Activated CD8-positive, alpha-beta memory T cell treated with anti-CD3 and anti-CD28 coated beads for 24 hours (primary cell): ENCODE data around the gene XAB2.
"Not testable (repeated sequence)": the region's sequence is repeated elsewhere in the genome, so short reads cannot be mapped to it uniquely, and the experiment has no call there.

Source experiments
- DNase-seq: peaks from one replicate; pipeline ENCODE4 v3.0.0-alpha.2; 2020

Gene XAB2

DNA sequence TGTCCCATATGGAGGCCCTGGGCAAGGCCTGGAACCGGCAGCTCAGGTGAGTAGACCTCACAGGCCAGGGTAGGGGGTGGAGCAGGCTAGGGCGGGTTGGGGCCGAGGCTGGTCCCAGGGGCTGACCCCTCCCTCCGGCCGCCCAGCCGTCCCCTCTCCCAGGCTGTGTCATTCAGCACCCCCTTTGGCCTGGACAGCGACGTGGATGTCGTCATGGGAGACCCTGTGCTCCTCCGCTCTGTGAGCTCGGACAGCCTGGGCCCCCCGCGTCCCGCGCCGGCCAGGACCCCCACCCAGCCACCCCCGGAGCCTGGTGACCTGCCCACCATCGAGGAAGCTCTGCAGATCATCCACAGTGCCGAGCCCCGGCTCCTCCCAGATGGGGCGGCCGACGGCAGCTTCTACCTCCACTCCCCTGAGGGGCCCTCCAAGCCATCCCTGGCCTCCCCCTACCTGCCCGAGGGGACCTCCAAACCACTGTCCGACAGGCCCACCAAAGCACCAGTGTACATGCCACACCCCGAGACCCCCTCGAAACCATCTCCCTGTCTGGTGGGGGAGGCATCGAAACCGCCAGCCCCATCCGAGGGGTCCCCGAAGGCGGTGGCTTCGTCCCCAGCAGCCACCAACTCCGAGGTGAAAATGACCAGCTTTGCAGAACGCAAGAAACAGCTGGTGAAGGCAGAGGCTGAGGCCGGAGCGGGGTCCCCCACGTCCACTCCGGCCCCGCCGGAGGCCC, 17.6 kb downstream of the XAB2 start:
- DNase-seq: no peak

DNA sequence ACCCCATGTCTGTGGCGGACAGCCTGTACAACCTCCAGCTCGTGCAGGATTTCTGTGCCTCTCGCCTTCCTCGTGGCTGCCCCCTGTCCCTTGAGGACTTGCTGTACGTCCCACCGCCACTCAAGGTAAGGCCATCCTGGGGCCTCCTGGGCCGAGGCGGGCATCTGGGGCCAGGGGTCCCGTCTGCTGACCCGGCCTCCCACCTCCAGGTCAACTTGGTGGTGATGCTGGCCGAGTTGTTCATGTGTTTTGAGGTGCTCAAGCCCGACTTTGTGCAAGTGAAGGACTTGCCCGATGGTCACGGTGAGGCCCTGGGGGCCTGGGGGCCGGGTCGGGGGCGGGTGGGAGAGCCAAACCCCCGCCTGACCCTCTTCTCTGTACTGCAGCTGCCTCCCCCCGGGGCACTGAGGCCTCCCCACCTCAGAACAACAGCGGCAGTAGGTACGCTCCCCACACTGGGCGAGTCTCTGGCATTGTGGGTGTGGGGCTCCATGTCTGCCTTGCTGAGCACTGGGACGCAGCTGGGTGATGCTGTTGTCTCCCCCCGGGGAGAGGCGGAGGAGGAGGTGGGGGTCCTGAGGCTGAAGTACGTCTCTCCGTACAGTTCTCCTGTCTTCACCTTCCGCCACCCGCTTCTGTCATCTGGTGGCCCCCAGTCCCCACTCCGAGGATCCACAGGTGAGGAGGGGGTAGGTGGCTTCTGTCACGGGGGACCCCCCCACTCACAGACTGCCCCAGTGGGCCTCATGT, 18.7 kb downstream of the XAB2 start:
- DNase-seq: no peak

DNA sequence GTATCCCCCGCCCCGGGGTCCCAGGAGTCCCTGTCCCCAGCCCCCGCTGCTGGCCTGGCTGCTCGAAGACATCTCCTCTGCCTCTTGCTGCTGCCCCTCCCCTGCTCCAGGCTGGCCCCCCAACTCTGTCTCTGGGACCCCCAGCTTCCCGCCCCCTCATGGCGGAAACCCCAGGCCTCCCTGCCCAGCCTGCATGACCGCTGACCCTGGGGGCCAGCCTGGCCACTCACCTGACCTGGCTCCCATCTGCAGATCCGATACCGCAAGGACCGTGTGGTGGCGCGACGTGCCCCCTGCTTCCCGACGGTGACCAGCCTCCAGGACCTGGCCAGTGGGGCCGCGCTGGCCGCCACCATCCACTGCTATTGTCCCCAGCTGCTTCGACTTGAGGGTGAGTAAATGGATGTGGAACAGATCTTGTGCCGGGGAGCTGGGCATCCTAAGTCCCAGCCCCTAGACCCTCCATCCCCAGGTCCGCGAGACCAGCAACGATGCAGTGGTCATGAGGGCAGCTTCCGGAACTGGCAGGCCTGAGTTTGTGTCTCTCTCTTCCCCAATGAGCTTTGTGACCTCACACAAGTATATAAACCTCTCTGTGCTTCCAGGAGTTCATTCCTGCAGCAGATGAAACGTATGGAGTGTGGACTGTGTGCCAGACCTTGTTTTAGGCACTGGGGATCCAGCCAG, 21.3 kb downstream of the XAB2 start:
- DNase-seq: no peak

DNA sequence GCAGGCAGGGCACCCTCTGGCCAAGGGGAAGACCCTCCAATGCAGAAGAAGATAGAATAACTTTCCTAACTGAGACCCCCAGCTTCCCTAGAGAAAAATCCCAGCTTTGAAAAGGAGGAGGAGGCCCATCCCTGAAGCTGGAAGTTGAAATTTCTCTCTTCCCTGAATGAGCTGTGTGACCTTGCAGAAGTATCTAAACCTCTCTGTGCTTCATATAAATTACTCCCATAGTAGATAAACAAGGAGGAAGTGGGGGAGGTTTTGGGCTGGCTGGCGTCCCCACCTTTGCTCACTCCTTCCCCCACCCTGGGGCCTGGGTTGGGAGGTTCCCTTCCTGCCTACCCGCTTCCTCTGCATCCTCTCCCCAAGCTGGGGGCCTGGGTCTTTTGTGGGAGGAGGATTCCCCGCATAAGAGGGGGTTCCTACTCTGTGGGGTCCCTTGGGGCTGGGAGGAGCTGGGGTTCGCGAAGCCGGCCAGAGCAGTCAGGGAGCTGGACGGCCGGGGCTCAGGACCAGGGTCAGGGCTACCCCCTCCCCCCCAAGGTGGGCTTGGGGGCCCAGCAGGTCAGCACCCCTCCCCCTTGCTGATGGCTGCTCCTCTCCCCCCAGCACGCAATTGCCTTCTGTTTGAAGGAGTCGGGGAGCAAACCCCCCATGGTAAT, 22.0 kb downstream of the XAB2 start:
- no peak for DNase-seq

DNA sequence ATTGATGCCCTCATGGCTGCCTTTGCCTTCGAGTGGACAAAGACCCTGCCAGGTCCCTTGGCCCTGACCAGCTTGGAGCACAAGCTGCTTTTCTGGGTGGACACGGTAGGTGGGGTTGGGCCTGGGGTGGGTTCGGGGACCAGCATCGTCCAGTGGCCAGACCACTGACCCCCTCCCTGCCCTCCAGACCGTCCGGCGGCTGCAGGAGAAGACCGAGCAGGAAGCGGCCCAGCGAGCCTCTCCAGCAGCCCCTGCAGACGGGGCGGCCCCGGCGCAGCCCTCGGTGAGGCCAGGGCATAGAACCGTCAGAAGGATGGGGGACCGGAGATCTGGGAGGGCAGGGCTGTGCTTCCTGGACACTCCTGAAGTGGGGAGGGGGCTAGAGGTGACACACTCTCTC, 23.1 kb downstream of the XAB2 start:
- no peak for DNase-seq

DNA sequence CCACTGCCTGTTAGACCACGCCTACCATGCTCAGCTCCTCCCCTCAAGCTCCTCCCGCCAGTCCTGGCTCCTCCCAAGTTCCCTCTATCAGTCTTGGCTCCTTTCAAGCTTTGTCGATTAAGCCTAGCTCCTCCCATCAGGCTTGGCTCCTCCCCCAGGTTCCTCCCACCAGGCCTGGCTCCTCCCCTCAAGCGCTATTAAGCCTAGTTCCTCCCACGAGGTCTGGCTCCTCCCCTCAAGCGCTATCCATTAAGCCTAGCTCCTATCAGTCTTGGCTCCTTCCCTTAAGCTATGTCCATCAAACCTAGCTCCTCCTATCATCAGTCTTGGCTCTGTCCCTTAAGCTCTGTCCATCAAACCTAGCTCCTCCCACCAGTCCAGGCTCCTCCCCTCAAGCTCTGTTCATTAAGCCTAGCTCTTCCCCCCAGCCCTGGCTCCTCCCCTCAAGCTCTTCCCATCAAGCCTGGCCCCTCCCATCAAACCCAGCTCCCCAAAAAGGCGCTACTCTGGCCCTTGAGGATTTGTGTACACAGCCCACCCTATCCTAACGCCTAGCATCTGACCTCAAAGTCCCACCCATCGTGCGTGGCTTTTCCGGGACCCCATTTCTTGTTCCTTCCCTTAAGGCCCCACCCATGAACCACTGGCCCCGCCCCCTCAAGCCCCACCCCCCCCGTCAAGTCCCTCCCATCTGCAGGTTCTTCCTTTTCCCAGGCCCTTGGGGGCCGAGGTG, 23.7 kb downstream of the XAB2 start:
- DNase-seq: no peak

DNA sequence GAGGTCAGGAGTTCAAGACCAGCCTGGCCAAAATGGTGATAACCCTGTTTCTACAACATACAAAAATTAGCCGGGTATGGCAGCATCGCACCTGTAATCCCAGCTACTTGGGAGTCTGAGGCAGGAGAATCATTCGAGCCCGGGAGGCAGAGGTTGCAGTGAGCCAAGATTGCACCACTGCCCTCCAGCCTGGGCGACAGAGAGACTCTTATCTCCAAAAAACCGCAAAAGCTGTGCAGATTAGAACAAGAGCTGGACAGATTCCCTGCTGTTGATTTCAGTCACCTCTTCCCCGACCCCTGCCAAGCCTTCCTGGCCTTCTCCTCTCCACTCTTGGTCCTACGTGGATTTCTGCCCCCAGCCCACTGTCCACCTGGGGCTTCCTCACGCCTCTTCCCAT, 25.4 kb downstream of the XAB2 start:
- no peak for DNase-seq

DNA sequence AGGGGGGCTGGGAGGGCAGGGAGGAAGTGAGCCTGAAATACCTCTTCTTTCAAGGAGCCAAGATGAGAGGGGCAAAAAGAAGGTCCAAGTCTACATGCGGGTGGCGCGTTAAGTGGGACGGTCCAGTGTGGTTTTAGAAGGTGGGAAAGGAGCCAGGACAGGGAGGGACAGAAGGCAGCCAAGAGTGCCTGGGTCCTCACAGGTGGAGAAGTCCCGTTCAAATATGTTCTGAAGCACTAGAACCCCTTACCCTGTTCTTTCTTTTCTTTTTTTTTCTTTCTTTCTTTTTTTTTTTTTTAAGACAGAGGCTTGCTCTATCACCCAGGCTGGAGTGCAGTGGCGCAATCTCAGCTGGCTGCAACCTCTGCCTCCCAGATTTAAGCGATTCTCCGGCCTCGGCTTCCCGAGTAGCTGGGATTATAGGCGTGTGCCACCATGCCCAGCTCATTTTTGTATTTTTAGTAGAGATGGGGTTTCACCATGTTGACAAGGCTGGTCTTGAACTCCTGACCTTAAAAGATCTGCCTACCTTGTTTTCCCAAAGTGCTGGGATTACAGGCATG, 26.3 kb downstream of the XAB2 start:
- DNase-seq: no peak

DNA sequence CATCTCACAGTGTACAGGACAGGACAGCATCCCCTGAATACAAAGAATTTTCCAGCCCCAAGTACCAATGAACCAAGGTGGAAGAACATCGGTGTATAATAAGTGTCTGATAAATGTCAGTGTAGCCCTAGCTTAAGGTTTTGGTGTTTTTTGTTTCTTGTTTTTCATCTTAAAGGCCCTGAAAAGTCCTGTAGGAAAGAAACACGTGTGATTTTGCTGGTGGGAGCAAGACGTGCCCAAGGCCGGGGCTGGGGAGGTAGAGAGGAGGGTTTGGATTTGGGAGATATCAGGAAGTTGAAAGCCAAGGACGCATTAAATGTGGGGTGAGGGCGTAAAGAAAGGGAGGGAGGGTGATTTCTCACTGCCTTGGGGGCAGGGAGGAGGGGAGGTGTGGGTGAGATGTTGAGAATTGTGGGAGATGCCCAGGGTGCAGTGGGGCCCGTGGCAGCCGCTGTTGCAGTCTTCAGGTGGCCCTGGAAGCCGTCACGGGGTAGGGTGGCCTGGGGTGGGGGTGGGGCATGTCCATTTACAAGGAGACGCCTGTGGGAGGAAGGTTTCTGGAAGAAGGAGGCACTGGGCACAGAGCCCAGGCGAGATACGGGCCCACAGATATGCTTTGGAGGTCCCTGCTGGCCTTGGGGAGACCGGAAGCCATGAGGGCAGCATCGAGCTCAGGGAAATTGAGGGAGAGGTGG, 27.0 kb downstream of the XAB2 start:
- DNase-seq: no peak

DNA sequence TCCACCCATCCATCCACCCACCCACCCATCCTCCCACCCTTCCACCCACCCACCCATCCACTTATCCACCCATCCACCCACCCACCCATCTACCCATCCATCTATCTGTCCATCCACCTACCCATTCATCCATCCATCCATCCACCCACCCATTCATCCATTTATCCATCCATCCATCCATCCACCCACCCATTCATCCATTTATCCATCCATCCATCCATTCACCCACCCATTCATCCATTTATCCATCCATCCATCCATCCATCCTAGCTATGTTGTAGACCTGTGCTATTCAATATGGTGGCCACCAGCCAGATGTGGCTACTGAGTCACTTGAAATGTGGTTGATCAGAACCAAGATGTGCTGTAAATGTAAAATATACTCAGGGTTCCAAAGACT, 28.6 kb downstream of the XAB2 start:
- no peak for DNase-seq

DNA sequence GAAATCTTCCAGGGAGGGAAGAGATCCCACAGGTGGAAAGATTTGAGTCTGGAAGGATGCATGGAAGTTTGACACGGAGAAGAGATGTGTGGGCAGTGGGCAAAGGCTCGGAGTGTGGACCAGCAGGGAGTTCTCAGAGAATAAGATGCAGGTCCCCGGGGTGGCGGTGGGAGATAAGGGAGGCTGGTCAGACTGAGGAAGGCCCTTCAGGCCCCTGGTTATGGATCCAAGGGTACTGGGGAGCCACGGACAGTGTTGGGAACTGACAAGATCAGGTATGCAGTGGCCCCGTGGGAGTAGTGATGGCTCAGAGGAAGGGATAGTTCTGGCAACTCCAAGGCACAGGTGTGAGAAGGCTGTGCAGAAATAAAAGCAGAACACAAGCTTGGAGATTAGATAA, 31.2 kb downstream of the XAB2 start:
- no peak for DNase-seq

DNA sequence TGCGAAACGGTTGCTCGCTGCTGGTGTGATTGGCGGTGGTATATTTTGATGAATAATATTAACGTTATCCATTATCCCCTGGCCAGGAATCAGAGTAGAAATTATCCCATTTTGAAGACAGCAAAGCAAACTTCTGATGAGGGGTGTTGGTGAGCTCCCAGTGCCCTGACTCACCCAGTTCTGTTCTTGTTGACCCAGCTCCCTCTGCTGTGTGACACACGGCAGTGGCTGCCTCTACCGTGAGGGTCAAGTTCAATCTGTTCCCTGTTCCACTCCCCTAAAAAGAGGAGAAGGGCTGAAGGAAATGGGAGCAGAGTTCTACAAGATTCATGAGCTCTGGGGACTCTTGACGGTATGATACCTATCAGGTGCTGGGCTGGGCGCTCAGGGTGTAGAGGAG, 31.7 kb downstream of the XAB2 start:
- no peak for DNase-seq

DNA sequence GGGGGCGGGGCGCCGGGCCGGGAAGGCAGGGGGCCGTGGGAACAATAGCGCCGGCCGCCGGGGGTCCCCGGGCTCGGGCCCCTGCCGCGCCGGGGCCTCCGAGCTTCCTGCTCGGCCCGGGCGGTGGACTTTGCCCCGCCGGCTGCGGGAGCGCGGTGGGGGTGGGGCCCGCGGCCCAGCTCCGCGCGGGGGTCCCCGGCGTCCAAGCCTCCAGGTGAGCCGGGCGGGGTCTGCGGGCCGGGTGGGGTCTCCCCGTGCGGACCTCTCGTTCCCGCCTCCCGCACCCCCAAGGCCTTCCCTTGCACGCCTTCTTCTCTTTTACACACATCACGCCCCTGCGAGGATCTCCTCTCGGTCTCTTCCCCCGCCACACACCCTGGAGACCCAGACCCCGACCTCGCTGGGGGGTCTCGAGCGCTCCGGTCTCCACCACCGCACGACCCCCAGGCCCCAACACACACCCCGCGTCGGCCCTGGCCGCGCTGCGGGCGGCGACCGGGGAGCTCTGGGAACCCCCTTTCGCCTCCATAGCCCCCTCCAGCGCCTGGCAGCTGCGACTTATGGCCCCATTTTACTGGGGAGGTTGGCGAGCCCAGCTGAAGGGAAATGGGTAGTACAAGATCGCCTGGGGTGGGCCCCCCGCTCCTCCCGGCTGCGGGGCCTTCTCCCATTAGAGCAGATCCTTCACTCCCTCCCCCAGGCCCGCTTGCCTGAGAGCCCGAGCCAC, 33.0 kb downstream of the XAB2 start:
- DNase-seq: no peak

DNA sequence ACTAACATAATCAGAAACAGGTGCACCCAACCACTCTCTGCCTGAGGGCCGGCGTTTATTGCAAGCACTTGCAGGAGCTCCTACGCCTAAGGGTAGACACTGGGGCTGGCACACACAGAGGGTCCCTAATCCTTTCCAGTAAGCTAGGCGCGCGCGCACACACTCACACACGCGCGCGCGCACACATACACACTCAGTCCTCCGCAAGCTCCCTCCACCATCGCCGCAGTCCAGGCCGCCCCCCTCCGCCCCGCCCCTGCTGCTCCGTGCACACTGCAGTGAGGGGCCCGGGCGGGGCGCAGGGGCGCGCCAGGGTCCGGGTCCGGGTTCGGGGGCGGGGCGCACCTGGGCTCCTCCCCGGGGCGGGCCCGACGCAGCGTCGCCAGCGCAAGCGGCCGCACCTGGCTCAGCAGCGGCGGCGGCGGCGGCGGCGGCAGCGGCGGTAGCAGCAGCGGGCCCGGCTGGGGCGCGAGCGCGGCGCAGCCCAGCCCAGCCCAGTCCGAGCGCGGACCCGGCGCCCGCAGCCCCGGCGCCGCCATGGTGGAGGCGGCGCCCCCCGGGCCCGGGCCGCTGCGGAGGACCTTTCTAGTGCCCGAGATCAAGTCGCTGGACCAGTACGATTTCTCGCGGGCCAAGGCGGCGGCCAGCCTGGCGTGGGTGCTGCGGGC, 33.7 kb downstream of the XAB2 start, which contains the start of gene CAMSAP3:
Gene CAMSAP3, plus strand, starts transcription at position 398 of the 668 bp plus-strand sequence. Its CDS starts 140 bp downstream, at position 538.
- DNase-seq: peak; percentile 74

DNA sequence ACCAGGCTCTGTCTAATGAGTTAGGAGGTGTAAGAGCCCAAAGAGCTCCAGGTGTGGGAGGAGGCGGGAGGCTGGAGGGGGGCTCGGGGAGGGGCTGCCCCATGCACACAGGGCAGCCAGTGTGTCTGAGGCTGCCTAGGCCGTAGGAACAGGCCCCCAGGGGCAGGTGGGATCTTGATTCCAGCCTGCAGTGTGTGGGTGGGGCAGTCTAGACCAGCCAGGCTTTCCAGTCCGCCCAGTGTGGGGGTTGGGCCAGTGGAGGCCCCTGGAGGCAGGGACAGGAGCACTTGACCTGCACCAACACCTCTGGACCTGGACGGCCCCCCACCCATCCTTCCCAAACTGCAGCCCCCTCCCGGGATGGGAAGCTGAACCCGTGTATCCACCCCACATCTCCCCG, 39.1 kb downstream of the XAB2 start:
- DNase-seq: no peak

DNA sequence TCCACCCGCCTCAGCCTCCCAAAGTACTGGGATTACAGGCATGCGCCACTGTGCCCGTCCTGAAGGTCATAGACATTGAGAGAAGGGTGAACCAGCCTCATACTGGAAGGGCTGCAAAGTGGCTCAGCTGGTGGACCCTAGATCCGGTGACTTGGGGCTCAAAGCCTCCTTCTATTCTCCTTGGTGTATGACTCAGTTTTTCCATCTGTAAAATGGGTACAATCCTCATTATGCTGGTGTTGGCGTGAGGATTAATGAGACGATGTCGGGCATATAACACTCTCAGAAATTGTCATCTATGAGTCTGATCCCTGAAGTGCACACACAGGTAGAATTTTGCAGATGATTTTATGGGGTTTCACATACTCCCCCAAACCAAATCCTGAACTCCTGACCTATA, 39.5 kb downstream of the XAB2 start:
- DNase-seq: no peak

DNA sequence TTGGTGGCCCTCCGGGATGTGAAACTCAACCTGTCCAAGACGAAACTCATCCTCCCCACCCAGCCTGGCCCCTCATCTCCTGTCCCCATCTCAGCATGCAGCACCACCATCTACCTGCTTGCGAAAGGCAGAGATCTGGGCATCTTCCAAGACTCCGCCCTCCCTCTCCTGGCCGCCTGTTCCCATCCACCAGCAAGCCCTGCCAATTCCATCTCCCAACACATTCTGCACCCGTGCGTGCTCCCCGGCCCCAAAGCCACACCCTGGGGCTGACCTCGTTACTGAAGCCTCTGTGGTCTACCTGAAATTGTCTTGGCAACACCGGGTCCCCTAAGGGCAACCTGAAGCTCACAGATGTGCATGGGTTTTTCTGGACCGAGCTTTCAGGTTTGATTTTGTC, 46.9 kb downstream of the XAB2 start:
- no peak for DNase-seq

DNA sequence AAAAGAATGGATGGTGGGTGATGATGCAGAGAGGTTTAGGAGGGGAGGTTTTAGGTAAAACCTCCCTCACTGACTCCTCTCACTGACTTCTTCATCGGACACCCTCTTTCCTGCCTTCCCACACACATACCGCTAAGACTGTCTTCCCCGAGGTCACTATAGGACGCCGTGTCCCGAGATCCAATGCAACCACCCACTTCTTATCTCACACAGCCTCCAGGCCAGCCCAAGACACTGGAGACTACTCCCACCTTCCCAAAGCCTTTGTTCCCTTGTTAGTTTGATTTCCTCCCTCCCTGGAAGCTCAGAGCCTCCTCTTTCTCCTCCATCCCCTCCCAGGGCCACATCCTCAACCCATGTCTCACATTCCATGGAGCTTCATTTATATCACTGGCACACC, 50.2 kb downstream of the XAB2 start:
- no peak for DNase-seq

DNA sequence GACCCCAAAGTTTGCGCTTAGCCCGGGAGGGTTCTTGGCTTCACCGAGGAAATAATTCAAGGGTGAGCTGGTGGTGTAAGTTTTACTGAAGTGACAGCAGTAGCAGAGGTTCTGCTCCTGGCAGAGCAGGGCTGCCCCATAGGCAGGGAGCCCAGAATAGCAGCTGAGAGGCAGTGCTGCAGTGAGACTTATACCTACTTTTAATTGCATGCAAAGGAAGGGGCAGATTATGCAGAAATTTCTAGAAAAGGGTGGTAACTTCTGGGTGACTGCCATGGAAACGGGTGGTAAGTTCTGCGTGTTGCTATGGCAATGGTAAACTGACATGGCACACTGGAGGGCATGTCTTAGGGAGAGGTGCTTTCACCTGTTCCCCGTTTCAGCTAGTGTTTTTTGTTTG, 51.2 kb downstream of the XAB2 start:
- DNase-seq: no peak

DNA sequence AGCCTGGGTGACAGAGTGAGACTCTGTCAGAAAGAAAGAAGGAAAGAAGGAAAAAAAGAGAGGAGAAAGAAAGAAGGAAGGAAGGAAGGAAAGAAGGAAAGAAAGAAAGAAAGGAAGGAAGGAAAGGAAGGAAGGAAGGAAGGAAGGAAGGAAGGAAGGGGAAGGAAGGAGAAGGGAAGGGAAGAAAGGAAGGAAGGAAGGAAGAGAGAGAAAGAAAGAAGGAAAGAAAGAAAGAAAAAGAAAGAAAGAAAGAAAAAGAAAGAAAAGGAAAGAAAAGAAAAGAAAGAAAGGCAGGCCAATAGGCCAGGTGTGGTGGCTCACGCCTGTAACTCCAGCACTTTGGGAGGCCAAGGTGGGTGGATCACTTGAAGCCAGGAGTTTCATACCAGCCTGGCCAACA, 51.9 kb downstream of the XAB2 start:
- DNase-seq: not testable (repeated sequence)
